Endometrium (tissue), 2 donors: ENCODE results near the gene RASSF8.

ENCODE experiments used
- FAIRE-seq: peaks from 2 replicates; lab custom pipeline; 2012; peaks lifted over from hg19 to GRCh38; lab: Jason Lieb, UNC
- donor health status: control.
- donor health status: control.

The RASSF8 gene, protein sequence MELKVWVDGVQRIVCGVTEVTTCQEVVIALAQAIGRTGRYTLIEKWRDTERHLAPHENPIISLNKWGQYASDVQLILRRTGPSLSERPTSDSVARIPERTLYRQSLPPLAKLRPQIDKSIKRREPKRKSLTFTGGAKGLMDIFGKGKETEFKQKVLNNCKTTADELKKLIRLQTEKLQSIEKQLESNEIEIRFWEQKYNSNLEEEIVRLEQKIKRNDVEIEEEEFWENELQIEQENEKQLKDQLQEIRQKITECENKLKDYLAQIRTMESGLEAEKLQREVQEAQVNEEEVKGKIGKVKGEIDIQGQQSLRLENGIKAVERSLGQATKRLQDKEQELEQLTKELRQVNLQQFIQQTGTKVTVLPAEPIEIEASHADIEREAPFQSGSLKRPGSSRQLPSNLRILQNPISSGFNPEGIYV

DNA sequence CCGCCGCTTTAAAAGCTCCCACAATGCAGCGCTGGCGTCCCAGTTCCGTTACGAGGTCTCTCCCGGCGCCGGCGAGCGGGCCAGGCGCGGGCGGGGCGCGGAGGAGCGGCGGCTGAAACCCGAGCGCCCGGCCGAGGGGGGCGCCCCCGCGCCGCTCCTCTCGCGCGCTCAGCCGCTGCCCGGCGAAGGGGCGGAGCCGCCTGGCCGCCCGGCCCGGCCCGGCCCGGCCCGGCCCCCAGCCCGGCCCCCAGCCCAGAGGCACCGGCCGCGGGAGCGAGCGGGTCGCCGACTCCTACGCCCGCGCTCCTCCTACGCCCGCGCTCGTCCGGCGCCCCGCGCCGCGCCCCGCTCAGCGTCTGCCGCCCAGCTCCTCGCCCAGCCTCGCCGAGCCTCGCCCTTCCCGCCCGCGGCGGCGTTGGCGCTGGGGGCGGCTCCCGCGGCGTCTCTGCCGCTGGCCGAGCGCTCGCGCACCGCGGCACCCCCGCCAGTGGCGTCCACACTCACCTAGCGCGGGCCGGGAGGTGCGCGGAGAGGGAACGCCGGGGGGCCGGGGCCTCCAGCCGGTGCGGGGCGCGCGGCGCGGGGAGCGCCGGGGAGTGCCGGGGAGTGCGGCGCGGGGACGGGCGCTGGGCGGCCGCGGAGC, at the start of gene RASSF8:
Gene RASSF8 (plus strand): TSS at position 255 of the 643 bp plus-strand sequence. CDS start 96,662 bp downstream, outside the sequence.
- FAIRE-seq: no peak

DNA sequence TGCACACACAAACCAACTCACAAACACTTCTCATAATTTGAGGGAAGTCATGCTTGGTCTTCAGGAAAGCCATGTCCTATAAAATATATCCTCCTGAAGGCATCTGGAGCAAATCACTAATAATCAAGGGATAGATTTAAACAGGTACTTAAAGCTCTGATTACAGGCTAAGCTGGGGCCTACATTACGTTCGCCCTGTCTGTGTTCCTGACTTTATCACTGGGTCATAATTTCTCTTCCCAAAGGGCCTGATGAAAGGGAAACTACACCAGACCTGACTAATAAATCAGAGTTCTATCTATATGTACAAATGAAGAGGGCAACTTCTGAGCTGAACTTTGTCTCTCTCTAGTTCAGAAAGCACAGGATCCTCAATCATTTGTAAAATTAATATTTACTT, 43.9 kb upstream of the RASSF8 start:
- no peak for FAIRE-seq

DNA sequence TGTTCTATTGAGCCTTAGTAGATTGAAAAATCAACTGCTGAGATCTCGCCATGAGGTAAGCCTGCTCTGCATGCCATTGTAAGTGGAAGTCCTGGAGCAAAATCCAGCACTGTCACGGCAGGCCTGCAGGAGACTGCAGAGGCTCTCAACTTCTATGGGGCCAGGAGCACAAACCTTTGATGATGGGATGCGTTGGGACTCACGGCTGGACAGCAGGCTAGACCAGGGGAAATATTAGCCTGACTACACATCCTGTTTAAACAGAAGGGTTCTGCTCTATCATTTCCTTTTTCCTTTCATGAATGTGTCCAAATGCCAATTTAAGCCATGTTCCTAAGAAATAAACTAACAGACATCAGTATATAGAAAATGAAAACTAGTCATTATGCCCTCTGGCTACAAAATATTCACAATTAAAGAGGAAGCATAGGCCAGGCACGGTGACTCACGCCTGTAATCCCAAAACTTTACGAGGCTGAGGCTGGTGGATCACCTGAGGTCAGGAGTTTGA, 33.9 kb upstream of the RASSF8 start:
- no peak for FAIRE-seq

DNA sequence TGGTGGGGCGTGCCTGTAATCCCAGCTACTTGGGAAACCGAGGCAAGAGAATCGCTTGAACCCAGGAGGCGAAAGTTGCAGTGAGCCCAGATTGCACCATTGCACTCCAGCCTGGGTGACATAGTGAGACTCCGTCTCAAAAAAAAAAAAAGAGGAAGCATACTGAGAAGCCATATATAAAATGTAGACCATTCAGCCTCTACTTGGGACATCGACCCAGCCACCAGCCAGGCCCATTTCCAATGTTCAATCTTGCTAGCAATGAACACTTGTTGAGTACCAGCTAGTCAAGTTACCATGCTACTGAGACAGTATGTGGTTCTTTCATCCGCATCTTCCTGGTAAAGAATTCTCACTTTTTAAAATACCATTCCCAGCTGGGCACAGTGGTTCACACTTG, 33.4 kb upstream of the RASSF8 start:
- FAIRE-seq: no peak

DNA sequence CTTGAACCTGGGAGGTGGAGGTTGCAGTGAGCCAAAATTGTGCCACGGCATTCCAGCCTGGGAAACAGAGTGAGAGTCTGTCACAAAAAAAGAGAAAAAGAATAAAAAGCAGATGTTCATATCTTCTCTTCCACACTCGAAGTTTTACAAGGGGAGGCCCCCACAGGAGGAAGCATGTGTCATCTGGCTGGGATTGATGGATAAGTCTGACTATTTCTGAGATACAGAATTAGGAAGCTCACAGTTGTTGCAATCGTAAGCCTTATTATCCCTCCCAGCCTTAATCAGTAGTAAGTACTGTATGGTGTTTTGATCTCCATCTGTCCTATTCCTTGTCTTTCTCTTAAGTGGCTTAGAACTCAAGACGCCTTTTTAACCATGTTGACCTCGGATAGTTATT, 31.9 kb upstream of the RASSF8 start:
- no peak for FAIRE-seq

DNA sequence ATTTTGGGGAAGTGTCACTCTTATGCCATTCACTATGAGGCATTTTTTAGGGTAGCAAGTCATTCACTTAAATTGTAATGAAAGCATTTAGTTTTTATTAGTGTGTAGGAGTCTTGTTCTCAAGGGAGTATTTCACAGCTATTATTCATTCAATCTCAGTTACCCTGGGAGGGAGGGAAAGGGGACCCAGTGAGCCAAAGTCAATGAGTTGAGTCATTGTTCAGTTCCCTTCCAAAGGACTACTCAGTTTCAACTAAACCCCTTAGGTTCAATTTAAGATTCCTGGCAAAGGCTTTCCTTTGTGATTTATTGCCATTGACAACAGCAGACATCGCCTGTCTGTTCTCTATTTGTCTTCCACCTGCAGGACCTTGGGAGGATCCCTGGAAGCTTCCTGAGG, 29.3 kb upstream of the RASSF8 start:
- FAIRE-seq: no peak

DNA sequence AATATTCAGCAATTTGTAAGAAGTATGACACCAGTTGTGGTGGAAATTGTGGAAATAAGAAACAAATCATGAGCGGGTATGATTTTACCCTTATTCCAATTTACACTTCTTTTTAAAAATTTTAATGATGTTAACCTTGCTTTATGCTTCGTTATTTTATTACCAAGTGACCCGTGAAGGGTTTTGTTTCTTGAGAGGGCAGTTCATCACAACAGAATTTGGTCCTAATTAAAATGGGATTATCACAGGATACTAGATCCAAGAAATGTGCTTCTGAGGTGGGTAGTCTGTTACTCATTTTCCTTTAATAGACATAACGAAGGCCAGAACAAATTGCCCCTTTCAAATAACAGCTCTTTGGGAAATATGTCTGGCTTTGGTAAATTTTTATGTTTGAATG, 25.5 kb upstream of the RASSF8 start:
- no peak for FAIRE-seq

DNA sequence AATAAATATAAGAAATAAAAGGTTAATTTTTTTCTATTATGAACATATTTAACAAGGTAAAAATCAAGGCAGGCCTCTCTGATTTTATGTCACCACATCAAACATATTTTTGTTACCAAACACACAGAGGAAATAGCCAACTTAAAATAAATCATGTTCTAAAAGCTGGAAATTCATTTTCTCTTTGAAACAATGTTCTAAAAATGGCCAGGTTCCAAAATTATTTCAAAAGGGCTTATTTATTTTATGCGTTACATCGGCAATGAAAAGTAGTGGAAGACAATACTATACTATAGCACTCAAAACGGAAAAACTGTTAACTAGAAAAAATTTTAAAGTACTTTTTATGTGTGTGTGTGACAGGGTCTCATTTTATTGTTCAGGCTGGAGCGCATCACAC, 24.0 kb upstream of the RASSF8 start:
- FAIRE-seq: peak; percentile 88

DNA sequence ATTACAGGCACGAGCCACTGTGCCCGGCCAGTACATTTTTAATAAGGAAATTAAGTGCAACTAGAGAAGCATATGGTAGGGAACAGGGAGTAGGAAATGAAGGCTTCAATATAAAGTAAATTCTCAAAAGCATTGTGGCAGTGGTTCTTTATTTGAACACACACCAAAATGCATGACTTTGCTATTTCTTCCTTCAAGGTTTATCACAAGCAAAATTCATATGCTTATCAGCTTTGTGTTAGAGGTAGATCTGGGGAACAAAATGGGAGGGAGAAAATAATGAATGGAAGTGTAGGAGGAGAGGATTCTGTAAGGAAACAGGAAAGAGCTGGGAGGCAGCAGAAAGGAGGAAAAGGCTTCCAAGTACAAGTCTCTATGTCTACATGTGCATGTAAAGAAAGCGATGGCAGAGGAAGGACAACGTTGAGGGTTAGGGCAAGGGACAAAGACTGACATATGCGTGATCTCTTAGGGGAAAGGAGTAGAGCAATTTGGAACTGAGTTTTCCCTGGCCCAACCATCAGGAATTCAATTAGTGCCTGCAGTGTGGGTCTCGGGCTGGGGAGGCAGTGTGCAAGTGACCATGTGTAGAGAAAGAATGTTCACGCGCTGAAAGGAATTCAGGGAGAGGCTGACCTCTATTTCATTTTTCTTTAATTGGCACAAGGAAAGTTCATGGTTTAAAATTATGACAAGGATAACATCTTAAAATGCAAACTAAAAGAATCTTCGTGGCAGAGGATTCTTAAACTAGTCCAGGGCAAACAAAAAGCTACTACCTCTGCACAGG, 22.9 kb upstream of the RASSF8 start:
- FAIRE-seq: peak; percentile 75

DNA sequence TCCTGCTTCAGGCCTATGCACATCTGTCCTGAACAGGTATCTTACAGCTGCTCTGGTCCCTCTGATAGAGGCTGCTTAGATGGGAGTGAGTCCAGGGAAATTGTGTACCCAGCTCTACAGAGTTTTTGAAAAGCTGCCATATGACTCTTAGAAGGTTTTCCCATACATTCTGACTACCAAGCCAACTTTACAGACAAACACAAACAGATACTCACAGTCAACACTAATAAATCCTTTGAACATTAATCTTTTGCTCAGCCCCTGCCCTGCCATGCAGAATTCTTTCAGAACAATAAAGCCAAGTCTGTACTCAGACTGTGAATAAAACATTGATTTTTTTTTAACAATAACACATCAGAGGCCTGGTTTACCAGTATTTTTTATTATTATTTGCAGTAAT, 21.4 kb upstream of the RASSF8 start:
- FAIRE-seq: peak; percentile 95

DNA sequence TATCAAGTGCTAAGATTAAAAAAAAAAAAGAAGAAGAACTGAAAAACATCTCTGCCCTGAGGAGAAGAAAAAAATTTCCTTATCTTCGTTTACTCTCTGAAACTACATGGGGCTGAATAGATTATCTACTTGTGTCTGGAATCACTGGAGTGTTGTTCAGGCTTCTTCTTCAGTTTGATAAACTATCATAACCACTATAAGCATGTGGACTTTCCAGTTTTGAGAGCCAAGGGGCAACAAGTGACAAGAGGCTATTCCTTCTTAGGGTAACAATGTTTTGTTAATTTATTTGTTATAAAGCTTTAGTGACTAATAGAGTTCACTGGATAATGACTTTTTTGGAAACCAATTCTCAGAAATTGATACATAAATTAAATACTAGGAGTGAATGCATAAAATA, 19.9 kb upstream of the RASSF8 start:
- no peak for FAIRE-seq

DNA sequence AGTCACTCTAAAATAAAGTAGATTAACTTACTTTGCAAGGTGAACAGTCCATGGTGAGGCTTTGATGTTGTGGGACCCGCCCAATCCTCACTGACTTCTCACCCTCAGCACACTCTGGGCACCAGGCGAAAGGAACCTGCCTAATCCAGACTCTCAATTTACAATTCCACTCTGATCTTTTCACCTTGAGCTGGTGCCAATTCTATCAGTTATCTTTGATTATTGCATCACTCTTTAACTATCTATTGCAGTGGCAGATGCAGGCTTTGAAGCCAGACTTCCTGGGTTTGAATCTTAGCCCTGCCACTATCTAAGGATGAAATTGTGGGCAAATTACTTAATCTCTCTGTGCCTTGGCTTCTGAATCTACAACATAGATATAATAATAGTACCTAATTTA, 18.9 kb upstream of the RASSF8 start:
- FAIRE-seq: no peak

DNA sequence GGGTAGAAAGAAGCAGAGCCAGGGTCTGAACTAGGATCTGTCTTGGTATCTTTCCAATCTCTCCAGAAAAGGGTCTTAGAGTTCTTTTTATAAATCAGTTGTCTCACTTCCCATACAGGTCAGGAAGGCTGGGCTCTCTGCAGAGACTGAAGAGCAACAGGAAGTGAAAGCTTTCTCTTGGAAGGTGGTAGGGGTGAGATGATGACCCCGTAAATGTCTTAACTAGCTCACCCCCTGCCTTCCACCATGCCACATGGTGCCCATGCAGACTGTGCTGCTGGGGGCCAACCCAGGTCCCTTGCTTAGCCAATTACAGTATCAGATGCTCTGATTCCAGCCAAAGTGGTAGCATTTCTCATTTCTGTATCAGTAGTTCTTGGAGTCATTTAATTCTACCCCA, 17.6 kb upstream of the RASSF8 start:
- no peak for FAIRE-seq

DNA sequence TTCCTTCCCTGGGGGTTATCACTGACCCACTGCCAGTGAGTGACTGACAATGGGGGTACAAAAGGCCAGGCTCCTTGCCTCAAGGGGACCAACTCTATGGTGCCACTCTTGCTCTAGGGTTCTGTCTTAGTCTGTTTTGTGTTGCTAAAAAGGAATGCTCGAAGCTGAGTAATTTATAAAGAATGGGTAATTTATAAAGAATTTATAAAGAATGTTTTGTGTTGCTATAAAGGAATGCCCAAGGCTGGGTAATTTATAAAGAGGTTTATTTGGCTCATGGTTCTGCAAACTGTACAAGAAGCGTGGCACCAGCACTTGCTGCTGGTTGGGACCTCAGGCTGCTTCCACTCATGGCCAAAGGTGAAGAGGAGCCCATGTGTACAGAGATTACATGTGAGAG, 15.8 kb upstream of the RASSF8 start:
- FAIRE-seq: no peak

DNA sequence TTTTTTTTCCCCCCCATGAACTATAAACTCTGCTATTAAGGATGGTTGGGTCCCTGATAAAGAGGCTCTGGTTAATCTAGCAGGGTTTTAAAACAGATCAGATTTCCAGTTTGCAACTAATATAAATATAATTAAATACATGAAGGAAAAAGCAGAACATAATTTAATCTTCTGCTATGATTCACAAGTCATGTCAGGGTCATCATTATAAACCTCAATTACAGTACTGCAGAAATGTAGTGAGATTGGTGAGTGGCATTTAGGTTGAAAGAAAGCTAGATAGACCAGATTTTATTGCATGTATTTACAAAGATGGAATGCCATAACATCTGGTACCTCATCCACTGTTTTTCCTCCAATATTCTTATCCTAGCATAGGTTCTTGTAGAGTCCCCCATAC, 14.5 kb upstream of the RASSF8 start:
- no peak for FAIRE-seq

DNA sequence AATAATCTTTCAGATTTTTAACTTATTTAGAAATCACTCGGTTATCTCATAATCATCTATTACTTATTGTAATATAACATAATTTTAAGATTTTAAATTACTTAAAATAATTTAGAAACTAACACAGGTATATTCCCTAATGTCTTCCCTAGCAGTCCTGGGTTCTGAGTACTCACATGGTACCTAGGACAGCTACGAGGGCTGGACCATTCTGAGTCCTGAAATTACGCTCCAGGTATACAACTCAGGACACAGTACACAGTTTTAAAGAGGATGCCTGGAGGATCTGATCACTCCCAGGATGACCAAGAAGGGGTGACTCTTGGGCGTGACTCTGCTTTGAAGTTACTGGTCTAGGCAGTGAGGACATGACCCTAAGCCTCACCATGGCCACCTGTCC, 9.1 kb upstream of the RASSF8 start:
- no peak for FAIRE-seq

DNA sequence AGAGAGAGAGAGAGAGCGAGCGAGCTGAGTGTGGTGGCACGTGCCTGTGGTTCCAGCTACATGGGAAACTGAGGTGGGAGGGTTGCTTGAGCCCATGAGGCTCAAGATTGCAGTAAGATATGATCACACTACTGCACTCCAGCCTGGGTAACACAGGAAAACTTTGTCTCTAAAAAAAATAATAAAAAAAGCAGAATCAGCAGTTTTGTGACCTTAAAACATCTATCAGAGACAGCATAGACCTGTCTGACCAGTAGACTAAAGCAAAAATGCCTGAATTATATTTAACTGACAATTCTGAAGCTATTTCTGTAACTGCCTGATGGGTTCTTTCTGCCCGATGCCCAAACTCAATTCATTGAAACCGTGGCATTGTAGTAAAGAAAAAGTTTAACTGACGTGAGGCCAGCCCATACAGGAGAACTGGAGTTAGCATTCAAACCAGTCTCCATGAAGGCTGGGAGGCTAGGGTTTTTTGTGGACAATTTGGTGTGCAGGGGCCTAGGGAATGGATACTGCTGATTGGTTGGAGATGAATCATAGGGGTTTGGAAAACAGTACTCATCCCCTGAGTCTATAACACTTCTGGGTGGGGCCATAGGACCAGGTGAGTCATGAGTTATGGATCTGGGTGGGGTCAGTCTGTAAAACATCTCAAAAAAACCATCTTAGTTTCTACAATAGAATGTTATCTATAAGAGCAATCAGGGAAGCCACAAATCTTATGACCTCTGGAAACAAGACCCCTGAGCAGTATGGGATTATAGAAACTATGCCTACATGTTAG, 8.0 kb upstream of the RASSF8 start:
- no peak for FAIRE-seq

DNA sequence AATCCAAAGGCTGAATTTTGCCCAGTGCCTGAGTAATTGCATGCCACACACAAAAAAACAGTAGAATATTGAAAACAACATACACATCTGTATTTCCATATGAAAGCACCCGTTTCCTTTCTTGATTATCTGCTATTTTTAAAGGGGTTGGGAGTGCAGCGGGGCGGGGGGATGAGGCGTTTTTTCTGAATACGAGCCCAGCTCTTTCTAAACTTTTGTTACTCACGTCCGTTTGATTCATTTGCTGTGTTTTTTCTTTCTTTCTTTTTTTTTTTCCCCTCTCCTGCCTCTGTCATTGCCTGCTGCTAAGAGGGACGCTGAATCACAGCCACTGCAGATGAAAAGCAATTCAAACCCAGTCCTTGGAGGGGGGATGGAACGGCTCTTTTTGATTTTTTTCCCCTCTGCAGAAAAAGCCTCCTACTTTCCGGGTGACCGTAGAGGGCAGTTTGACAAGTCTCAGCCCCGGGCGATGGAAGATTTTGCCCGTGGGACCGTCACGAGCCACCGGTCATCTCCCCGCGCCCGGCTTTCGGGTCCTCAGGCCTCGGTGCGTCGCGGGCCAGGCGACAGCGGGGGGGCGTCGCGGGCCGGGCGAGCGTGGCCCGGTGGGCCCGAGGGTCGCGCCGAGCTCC, 572 bp upstream of the RASSF8 start:
- FAIRE-seq: no peak

DNA sequence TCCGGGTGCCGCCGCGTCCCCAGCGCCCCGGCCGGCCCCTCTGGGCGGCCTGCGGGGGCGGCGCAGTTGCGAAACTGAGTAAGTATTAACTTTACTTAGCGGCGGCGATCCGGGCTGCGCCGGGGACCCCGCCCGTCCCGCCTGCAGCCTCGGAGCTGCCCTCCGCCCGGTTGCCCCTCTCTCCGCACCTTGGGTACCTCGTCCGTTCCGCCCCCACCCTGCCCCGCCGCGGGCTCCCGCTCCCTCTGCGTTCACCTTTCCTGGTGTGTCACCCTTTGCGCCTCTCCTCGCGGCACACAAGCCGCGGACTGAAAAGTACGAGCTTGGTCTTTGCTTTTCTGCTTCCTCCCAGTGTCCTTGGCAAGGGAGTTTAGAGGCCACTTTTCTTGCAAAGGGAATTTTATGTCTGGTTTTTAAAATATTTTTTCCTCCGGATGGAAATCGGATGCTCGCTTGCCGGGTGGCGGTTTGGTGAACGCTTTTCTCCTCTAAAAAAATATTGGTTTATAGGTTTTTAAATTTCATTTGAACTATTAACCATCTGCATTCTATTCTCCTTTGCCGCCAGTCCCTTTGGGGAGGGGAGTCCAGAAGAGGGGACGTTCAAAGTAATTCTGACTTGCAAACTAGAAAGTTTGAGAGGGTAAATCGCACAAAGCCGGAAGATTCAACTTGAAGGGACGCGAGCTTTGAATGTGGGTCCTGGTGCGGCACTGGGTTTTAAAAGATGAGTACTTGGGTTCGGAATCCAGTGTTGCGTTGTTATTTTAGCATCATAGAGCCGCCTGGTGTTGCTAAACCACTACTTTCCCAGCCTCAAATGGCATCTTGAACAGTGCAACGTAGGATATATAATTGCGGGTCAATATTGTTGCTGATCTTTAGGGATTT, 834 bp downstream of the RASSF8 start:
- FAIRE-seq: no peak

DNA sequence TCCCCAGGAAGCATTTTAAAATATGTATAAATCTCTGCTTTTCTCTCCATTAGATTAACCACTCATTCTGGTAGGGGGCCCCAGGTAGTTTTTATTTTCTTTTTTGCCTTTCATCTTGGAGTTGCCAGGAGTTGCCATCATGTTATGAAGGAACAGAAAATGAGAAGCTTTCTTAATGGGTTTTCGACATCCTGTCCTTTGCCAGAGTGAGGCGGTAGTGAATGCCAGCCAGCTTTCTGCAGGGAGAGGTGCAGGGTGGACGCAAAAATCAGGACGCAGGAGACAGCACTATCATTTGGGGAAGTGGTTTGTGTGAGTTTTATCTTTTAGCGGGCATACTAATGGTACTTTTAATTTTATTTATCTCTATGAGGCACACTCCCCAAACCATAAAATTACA, 1.7 kb downstream of the RASSF8 start:
- FAIRE-seq: no peak
